SK-N-MC (cell line): ENCODE data around the gene CAMTA1.

ENCODE experiments used
- DNase-seq: peaks from one replicate; pipeline ENCODE4 v3.0.0-alpha.2; 2011; ENCODE audit warnings: low read depth, low spot score
- H3K27ac ChIP-seq: fragments of 200-600 bp; sonication (generic); 2 replicates; pipeline ENCODE4 v1.5.1; 2016; ENCODE audit warnings: mixed run types
- H3K36me3 ChIP-seq: fragments of 200-600 bp; sonication (generic); 2 replicates; pipeline ENCODE4 v1.6.1; 2017; ENCODE audit warnings: antibody characterized with exemption, low read length, mixed read lengths; ENCODE audit not compliant: insufficient read depth
- H3K4me3 ChIP-seq: fragments of 200-600 bp; sonication (generic); 2 replicates; pipeline ENCODE4 v1.5.1; 2016
- H3K9ac ChIP-seq: fragments of 200-600 bp; sonication (generic); 2 replicates; pipeline ENCODE4 v1.8.0; 2017; ENCODE audit warnings: mixed run types, mixed read lengths; ENCODE audit not compliant: insufficient read length
- H3K9me3 ChIP-seq: fragments of 200-600 bp; sonication (generic); 2 replicates; pipeline ENCODE4 v1.6.1; 2017; ENCODE audit warnings: low read depth, mild to moderate bottlenecking, antibody characterized with exemption, low read length, moderate library complexity, mixed read lengths
- EZH2 ChIP-seq: fragments of 200-600 bp; sonication (generic); IDR thresholded peaks from one replicate; pipeline ENCODE4 v1.6.1; 2017; ENCODE audit warnings: antibody characterized with exemption
- FOXP2 ChIP-seq: optimal IDR thresholded peaks from 2 replicates; pipeline ENCODE3; 2011; ENCODE audit warnings: mild to moderate bottlenecking, moderate library complexity; ENCODE audit not compliant: insufficient read depth; ENCODE audit errors: extremely low read length, control extremely low read depth
- POLR2AphosphoS5 ChIP-seq: IDR thresholded peaks from 2 replicates; pipeline ENCODE4 v1.6.1; 2012; ENCODE audit warnings: mild to moderate bottlenecking, low read depth, low read length, borderline replicate concordance

Gene CAMTA1

DNA sequence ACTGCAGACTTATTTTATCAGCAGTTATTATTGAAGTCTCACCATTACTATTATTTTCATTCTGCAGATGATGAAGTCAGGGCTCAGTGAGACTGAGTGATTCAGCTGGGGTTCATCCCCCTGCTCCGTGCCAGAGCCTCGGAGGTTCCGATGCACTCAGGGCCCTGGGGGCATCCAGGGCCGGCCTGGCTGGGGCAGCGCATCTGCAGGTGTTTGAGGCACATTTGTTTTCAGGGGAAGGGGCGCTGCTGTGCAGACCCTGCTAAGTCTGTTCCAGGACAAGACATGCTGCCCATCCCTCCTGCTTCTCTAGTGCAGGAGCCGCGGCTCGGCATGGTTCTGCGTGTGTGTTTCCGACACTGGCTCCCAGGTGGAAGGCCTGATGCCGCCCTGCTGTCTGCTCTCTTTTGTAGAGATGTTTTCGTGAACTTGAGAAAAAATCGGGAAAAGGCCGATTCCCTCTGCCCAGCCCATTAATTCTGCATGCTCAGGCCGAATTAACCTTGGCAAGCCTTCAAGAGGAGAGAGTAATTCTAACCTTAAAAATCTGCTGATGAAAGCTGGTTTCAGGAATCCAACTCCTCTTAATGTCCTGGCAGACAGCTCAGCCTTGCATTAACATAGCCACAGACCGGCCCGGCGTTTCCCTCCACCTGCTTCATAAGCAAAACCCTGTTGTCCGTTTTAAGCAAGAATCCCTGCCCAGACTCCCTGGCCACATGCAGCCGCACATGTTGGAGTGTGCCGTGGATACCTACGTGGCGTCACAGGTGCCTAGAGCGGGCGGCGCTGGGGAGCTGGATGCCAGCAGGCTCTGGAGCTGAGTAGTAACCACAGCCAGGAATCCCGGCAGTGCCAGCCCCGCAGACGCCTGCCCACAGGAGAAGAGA, 669.9 kb downstream of the CAMTA1 start:
- Histone ChIP-seq H3K27ac (no peak overlapping the region), H3K9me3 (no peaks in the 10 kb centered on the region), H3K36me3 (no peaks in the 10 kb centered on the region), H3K9ac (no peak overlapping the region), H3K4me3 (no peak overlapping the region)
- no peak for DNase-seq
- TF ChIP-seq POLR2AphosphoS5 (no peak), EZH2 (no peak), FOXP2 (no peak)

DNA sequence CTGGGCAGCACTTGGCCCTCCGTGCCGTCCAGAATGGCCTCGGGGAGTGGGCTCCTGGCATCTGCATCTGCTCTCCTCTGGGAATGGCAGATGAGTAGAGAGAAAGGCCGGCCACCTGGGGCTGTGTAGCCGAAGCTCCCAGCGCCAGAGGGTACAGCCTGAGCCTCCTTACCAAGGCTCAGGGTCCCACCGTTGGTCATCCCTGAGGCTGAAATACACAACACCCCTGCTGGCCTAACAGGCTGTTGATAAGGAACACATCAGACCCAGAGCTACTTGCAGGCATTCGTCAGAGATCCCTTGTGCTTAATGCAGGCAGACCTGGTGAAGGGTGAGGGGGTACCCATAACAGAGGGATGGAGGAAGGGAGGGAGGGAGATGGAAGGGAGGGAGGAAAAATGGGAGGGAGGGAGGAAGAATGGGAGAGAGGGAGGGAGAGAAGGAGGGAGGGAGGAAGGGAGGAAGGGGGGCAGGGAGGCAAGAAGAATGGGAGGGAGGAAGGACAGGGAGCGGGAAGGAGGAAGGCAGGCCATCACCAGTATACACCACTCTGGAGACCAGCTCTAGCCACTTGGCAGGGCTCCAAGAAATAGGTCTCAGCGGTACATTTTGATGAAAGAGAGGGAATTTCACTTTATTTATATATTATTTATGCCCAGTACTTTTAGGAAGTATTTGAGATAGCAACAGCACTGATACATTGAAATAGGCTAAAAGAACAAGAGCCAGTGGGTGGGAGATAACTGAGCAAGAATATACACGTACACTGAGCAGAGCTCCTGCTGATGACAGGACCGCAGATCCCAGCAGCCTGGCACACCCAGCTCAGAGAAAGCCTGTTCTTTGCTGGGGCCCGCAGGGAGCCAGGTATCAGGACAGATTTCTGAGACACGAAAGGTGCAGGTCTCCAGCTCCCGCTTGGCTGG, 670.8 kb downstream of the CAMTA1 start:
- Histone ChIP-seq H3K27ac (no peak overlapping the region), H3K9ac (no peak overlapping the region), H3K9me3 (no peaks in the 10 kb centered on the region), H3K4me3 (no peak overlapping the region), H3K36me3 (no peaks in the 10 kb centered on the region)
- no peak for DNase-seq
- TF ChIP-seq FOXP2: no peak
- TF ChIP-seq EZH2: no peak
- TF ChIP-seq POLR2AphosphoS5: no peak

DNA sequence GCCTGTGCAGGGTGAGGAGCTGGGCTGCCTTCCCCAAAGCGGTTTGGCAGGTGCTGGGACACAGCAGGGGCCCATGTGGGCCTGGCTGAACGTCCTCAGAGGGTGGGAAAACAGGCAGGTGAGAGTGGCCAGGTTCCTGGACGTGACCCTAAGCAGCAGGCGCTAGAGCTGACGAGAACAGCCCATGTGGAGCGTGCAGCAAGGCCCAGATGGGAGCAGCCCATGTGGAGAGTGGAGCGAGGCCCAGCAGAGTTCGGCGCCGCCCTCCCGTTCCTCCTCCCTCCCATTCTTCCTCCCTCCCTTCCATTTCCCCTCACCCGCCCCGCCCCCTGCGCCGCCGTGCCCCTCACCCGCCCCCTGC, 671.4 kb downstream of the CAMTA1 start:
- no peak overlapping the region for H3K27ac ChIP-seq
- H3K9me3 ChIP-seq: no peaks in the 10 kb centered on the region
- no peak for DNase-seq
- H3K36me3 ChIP-seq: no peaks in the 10 kb centered on the region
- TF ChIP-seq FOXP2 (no peak), EZH2 (no peak), POLR2AphosphoS5 (no peak)
- H3K9ac ChIP-seq: no peak overlapping the region
- no peak overlapping the region for H3K4me3 ChIP-seq

DNA sequence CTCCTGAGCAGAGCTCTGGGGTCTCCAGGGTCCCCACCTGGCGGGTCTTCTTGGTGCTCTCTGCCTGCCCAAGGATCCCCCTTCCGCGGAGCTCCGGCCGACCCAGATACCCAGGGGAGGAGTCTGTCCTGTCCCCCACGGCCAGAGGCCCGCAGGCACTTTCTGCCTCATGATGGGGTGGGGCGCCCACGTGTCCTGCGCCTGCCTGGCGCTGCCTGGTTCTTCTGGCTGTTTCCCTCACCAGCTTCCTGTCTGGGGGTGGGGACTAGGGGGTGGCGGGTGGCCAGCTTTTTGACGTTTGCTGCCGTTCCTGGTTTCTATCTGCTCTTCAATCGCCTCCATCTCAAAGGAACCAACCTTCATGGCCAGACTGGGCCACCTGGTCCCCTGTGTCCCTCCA, 672.6 kb downstream of the CAMTA1 start:
- Histone ChIP-seq H3K9me3 (no peaks in the 10 kb centered on the region), H3K36me3 (no peaks in the 10 kb centered on the region), H3K9ac (no peak overlapping the region), H3K27ac (no peak overlapping the region), H3K4me3 (no peak overlapping the region)
- TF ChIP-seq EZH2 (no peak), POLR2AphosphoS5 (no peak), FOXP2 (no peak)
- no peak for DNase-seq

DNA sequence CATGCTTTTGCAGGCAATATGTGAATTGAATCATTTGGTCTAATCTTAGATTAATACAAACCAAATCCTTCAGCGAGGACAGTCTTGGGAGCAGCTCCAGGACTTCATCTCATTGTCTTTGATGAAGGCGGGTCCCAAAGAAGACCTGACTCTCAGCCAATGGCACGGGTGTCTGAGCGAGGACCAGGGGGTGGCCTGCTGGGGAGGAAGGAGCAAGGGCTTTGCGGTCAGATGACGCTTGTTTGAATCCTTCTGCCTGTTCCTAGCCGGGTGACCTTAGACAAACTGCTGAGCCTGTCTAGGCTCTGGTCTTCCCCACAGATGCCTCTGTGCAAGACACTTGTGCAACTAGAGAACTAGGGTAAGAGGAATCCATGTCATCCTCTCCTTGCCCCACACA, 673.7 kb downstream of the CAMTA1 start:
- Histone ChIP-seq H3K4me3 (no peak overlapping the region), H3K36me3 (no peaks in the 10 kb centered on the region), H3K9ac (no peak overlapping the region), H3K9me3 (no peaks in the 10 kb centered on the region), H3K27ac (no peak overlapping the region)
- no peak for DNase-seq
- TF ChIP-seq EZH2 (no peak), FOXP2 (no peak), POLR2AphosphoS5 (no peak)

DNA sequence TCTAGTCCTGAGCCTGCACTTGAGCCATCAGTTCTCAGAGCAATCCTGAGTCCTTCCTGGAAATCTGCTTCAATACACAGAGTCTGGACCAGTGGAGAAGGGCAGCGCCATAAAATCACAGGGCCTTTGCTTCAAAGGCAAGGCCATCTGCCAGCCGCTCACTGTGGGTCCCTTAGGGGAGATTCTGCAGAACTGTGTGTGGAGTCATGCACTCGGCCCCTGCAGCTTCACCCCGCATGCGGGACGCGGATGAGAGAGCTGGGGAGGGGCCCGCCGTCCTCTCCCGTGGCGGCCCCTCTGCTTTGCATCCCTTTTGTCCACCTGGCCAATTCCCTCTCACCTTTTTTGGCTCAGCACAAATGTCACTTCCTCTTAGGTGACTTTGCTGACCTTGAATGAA, 674.7 kb downstream of the CAMTA1 start:
- Histone ChIP-seq H3K9me3 (no peaks in the 10 kb centered on the region), H3K4me3 (no peak overlapping the region), H3K36me3 (no peaks in the 10 kb centered on the region), H3K27ac (no peak overlapping the region), H3K9ac (no peak overlapping the region)
- DNase-seq: no peak
- TF ChIP-seq FOXP2 (no peak), POLR2AphosphoS5 (no peak), EZH2 (no peak)

DNA sequence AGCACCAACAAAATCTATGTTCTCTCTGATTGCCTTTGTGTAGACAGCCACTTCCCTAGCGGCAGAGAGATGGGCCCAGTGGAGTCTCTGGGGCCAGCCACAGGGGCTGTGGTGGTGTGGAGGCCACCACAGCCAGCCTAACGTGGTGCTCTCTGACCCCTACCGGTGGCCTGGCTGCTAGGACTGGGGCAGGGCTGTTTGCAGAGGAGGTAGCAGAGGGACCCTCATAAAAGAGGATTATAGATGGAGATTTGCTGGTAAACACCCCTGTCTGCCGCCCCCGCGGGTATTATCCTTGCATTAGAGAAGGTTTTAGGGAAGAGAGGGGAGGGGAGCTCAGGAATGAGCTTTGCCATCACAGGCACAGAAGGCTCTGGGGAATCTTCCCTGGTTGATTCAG, 675.6 kb downstream of the CAMTA1 start:
- Histone ChIP-seq H3K27ac (no peak overlapping the region), H3K9ac (no peak overlapping the region), H3K4me3 (no peak overlapping the region), H3K9me3 (no peaks in the 10 kb centered on the region), H3K36me3 (no peaks in the 10 kb centered on the region)
- DNase-seq: no peak
- TF ChIP-seq EZH2: no peak
- TF ChIP-seq FOXP2: no peak
- no peak for TF ChIP-seq POLR2AphosphoS5

DNA sequence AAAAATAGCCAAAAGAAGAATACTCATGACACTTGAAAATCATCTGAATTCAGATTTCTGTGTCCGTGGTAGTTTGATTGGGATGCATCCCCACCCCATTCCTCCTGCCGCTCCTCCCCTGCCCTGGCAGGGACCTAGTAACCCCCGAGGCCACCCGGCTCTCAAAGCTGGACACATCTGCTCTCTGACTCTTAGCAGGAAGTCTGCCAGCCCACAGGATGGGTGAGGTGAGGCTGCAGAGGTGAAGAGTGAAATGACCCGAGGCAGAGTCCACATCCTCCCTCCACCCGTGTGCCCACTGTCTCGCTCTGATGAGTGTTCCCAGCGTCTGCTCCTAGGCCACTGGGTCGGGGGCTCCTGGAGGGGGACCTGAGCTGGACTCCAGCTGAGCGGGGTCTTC, 677.4 kb downstream of the CAMTA1 start:
- Histone ChIP-seq H3K9me3 (no peaks in the 10 kb centered on the region), H3K9ac (no peak overlapping the region), H3K4me3 (no peak overlapping the region), H3K27ac (no peak overlapping the region), H3K36me3 (no peaks in the 10 kb centered on the region)
- TF ChIP-seq POLR2AphosphoS5 (no peak), FOXP2 (no peak), EZH2 (no peak)
- no peak for DNase-seq

DNA sequence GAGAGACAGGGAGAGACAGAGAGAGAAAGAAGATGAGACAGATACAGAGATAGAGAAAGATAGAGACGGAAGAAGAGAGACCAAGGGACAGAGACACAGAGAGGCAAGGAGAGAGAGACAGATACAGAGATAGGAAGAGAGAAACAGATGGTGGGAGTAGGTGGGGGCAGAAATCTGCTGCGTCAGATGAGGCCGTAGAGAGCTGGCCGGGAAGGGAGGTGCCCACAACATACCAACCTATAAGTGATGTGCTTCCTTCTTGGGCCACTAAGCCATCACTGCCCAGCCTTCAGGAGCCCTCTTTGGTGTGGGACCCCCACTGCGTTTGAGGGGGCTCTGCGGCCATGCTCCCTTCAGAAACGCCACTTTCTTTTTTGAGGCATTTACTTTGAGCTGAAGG, 678.3 kb downstream of the CAMTA1 start:
- Histone ChIP-seq H3K27ac (no peak overlapping the region), H3K4me3 (no peak overlapping the region), H3K9ac (no peak overlapping the region), H3K36me3 (no peaks in the 10 kb centered on the region), H3K9me3 (no peaks in the 10 kb centered on the region)
- TF ChIP-seq POLR2AphosphoS5 (no peak), FOXP2 (no peak)
- no peak for DNase-seq
